NK-92 (cell line): ENCODE measurements around the gene U2SURP.
"Not testable (repeated sequence)": the region's sequence is repeated elsewhere in the genome, so short reads cannot be mapped to it uniquely, and the experiment has no call there.

Experiments
- DNase-seq: peaks from one replicate; lab custom pipeline; 2025; ENCODE audit not compliant: unreplicated experiment; lab: John Stamatoyannopoulos, UW

U2SURP gene

GRCh38 chr3:143011705-143012104 is 10.3 kb downstream of the U2SURP start:
- DNase-seq: no peak

DNA sequence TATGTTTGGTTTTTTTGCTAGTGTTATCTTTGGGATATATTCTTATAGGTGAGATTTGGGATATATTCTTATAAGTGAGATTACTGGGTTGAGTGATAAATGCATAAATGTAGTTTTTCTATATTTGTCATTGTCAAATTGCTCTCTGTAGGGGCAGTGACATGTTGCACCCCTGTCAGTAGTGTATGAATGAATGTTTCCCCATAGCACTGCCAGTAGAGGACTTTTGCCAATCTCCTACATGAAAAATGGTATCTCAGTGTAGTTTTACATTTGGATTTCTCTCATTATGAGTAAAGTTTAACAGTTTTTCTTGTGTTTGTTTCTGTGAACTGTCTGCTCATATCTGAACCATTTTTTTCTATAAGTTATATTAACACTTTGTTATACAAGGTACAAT is 13.6 kb downstream of the U2SURP start:
- no peak for DNase-seq

GRCh38 chr3:143016321-143016972 is 15.1 kb downstream of the U2SURP start:
- no peak for DNase-seq

GRCh38 chr3:143024351-143024960 is 23.1 kb downstream of the U2SURP start:
- DNase-seq: no peak

DNA sequence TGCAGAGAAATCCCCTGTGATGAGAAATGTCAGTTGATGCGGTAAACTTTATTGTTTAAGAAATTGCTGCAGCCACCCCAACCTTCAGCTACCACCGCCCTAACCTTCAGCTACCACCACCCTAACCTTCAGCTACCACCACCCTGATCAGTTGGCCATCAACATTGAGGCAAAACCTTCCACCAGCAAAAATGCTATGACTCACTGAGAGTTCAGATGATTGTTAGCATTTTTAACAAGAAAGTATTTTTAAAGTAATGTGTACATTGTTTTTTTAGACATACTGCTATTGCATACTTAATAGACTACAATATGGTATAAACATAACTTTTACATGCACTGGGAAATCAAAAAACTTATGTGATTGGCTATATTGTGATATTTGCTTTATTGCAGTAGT is 30.0 kb downstream of the U2SURP start:
- DNase-seq: no peak

DNA sequence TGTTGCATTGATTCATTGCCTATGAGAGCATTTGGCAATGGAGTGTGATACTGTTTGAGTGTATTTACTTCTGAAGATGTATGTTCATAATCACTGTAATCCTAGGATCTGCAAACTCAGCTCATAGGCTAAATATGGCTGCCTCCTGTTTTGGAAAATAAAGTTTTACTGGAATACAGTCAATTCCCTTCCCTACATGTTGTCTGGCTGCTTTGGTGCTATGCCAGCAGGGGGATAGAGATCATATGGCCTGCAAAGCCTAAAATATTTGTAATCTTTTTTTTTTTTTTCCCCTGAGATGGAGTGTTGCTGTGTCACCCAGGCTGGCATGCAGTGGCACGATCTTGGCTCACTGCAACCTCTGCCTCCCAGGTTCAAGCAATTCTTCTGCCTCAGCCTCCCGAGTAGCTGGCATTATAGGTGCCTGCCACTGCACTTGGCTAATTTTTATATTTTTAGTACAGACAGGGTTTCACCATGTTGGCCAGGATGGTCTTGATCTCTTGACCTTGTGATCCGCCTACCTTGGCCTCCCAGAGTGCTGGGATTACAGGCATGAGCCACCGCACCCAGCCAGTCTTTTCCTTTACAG is 30.5 kb downstream of the U2SURP start:
- DNase-seq: not testable (repeated sequence)

DNA sequence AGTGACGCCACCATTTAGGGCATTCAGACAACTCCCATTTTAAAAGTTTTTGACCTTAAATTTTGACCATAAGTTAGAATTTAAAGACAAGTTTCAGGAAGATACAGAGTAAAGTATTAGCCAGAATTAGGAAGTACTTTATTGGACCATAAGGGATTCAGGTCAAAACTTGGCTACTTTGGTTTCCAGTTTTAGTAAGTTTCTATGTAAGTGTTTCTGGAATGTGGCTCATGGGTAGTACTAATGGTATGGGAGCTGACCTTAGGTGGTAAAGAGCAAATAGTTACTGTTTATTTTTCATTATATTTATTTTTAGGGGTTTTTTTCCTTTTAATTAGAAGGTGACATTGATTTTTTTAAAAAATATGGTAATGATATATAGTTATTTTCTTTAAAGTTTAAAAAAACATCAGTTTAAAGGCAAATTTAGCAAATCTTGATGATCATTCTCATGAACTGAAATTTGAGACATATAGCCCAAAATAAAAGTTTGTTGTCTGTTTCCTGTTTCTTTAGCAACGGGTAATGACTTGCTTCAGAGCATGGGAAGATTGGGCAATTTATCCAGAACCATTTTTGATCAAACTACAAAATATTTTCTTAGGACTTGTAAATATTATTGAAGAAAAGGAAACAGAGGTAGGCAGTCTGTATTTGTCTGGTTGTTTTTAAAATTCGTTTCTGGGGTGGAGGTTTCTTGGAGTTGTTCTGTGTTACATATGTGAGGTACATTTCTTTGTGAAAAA is 34.3 kb downstream of the U2SURP start:
- no peak for DNase-seq

- no peak for DNase-seq
Measured at GRCh38 chr3:143036557-143036956, 35.2 kb downstream of the U2SURP start.

- no peak for DNase-seq
Measured at GRCh38 chr3:143037867-143038266, 36.5 kb downstream of the U2SURP start.

DNA sequence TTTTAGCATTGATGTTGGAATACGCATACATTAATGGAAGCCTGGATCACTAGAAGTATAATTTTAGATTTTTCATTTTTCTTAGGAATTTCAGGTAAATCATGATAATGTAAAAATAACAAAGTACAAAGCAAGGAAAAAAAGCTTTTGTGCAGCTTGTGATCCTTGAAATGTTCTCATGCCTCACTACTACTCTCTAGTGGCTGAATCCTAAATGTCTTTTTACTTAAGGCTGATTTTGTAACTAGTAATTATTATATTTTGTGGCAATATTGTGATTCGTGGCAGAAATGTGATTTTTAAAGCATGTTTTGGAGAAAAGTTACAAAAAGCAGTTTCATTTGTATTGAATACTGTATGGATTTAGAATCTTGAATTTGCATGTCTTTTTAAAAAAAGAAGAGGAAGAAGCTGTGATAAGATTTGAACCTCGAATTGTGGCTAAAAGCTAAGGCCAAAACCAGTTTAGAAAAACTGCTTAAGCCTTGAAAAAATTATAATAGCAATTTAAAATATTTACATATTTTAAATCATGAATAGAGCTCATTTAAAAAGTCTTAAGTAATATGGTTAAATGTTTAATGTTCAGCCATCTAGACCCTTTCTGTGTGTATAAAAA is 39.0 kb downstream of the U2SURP start:
- DNase-seq: no peak

- no peak for DNase-seq
Measured at GRCh38 chr3:143041903-143042302, 40.5 kb downstream of the U2SURP start.

- DNase-seq: no peak
Measured at GRCh38 chr3:143045639-143046038, 44.3 kb downstream of the U2SURP start.

GRCh38 chr3:143046075-143046474 is 44.7 kb downstream of the U2SURP start:
- DNase-seq: not testable (repeated sequence)

DNA sequence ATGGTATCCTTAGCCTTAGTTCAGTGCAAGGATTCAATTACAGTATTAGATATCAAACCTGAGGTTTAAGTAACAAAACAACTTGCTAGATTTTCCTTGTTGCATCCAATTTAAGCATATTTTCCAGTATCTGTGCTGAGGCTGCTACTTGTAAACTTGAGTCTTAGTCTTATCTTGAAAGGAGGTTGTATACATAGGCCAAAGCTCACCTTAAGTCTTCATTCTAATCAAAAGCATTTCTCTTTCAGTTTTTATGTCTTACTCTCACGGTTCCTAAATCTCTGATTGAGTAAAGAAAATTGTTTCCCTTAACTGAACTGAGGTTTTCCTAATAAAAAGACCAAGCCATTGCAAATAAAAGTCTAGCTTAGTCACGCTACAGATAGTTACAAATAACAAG is 52.6 kb downstream of the U2SURP start:
- DNase-seq: no peak

GRCh38 chr3:143056372-143056771 is 55.0 kb downstream of the U2SURP start:
- DNase-seq: no peak

GRCh38 chr3:143060906-143061305 is 59.5 kb downstream of the U2SURP start:
- no peak for DNase-seq

GRCh38 chr3:143063018-143063417 is 61.6 kb downstream of the U2SURP start:
- no peak for DNase-seq

DNA sequence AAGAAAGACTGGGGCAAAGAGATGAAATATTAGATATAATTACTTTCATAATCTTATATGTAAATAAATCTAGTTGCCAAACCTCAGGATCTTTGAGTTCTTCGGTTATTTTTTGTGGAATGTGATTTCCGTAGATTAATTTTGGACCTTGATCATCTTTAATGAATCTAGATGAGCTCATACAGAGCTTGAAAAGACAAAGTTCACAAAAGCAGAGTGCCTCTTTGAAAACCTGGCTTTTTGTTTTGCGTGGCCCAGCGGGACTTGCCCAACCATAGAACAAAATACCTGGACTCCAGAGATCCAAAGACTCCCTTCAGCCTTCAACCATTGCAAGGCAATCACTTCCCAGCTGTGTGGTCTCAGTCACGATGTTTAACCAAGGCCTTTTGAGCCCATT is 63.4 kb downstream of the U2SURP start:
- DNase-seq: no peak

DNA sequence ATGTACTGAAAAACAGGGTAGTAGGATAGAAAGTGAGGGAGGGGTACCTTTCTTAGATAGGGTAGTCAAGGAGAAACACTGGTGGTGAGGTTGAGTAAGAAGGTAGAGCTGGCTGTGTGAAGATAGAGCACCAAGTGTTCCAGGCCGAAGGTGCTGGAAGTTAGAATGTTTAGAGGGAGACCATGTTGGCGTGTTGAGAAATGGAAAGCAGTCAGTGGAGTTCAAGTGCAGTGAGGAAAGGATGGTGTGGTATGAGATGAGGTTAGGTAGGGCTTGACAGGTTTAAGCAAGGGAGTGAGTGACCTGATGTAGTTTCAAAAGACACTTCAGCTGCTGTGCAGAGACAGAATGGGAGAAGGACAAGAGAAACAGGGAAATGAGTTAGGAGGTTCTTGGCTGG is 64.0 kb downstream of the U2SURP start:
- no peak for DNase-seq

DNA sequence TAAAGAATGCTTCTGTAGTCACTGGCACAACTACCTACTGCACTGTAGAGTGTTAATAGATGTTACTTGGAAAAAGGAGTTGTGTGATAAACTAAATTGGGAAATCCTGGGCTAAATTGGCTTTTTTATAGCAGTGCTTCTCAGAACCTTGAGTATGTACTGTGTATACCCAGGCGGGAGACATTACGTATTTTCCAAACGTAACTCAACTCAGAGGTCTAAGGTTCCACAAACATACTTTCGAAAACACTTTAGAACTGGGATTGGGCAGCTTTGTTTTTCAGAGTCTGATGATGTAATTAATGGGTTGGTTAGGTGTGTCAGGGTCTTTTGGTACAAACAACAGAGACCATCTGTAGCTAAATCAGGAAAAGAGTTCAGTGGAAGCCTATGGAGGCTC is 64.7 kb downstream of the U2SURP start:
- no peak for DNase-seq

DNA sequence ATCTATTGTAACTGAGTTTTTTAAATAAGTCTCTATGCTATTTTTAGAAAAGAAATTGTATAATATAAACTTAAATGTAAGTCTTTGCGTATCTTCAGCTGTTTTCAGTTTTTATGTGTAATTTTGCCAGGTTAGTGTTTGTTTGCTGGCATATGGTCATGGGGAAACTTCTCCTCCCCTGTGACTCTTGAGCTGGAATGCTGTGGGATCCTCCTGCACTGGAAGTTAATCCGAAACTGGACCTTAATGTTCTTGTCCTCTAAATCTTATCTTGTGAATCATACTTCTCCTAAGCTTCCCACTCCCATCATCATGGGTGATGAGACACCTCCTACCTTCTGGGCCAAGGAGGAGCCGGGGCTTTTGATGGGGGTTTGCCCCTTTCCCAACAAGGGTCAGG is 65.8 kb downstream of the U2SURP start:
- no peak for DNase-seq

GRCh38 chr3:143068059-143068458 is 66.7 kb downstream of the U2SURP start:
- DNase-seq: no peak
